IMR-90 (cell line): Measurements from ENCODE around the gene RALGPS1.

Experiments used
- CEBPB ChIP-seq: IDR thresholded peaks from 2 replicates; pipeline ENCODE4 v1.6.1; 2012; ENCODE audit warnings: low read depth, low read length, improper control_type of control experiment
- CHD1 ChIP-seq: IDR thresholded peaks from 2 replicates; pipeline ENCODE4 v1.6.1; 2012; ENCODE audit warnings: low read depth, low read length, improper control_type of control experiment
- MAFK ChIP-seq: IDR thresholded peaks from 2 replicates; pipeline ENCODE4 v1.6.1; 2012; ENCODE audit warnings: low read depth, low read length, improper control_type of control experiment
- MAZ ChIP-seq: IDR thresholded peaks from 2 replicates; pipeline ENCODE4 v1.6.1; 2012; ENCODE audit warnings: low read depth, mild to moderate bottlenecking, low read length, improper control_type of control experiment, moderate library complexity, borderline replicate concordance
- MXI1 ChIP-seq: IDR thresholded peaks from 2 replicates; pipeline ENCODE4 v1.6.1; 2012; ENCODE audit warnings: low read depth, mild to moderate bottlenecking, low read length, moderate library complexity, borderline replicate concordance
- POLR2A ChIP-seq: IDR thresholded peaks from 2 replicates; pipeline ENCODE4 v1.6.1; 2012; ENCODE audit warnings: mild to moderate bottlenecking, low read depth, low read length
- RAD21 ChIP-seq: IDR thresholded peaks from 2 replicates; pipeline ENCODE4 v1.6.1; 2012; ENCODE audit warnings: low read length, improper control_type of control experiment
- SMC3 ChIP-seq: fragments of 150-350 bp; IDR thresholded peaks from 2 replicates; pipeline ENCODE4 v1.6.1; 2016; ENCODE audit warnings: low read depth, mild to moderate bottlenecking, antibody characterized with exemption, low read length, moderate library complexity
- TF ChIP-seq, protein P1 (sequence below): conservative IDR thresholded peaks from 2 replicates; pipeline ENCODE4 v1.5.1; 2012; ENCODE audit warnings: mild to moderate bottlenecking, low read depth, low read length, improper control_type of control experiment

DNA sequence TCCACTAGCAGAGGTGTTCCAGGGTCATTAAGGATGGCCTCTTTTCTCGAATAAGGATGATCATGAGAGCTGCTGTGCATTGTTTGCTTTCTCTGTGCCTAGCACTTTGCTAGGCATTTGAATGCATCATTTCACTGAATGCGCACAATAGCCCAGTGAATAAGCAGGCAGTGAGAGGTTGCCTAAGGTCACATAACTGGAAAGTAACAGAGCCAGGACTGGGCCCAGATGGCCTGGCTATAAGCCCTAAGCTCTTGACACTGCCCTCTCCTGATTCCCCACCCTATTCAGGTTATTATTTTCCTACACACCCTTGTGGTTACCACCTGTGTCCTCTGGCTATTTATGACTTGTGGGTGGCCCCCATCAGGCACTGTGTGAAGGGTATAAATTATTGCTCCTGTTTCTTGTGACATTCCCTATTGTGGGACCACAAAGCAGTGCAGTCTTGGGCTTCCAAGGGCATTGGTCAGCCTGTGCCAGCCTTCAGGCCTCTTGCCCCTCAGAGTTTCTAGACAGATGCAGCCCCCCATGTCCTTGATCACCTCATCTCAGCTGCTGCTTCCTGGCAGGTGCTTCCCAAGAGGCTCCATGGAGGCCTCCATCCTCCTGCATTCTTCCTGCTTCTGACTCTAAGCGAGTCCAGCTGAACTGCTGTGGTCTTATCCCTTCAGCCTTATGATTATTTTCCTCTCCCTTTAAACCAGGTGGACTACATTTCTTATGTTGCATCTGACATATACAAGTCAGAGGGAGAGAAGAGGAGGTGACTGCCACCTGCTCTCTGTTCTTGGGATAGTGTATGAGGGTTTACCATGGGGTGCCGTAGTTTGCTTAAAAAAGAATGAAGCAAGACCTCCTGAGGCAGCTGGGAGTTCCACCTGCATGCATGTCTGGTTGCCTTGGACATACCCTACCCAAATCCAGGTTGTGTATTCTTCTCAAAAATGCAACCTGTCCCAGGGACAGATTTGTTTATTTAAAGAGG is 160.3 kb downstream of the RALGPS1 start:
- TF ChIP-seq CEBPB (no peak), POLR2A (no peak), MAFK (no peak), RAD21 (no peak), MAZ (no peak), SMC3 (no peak), CHD1 (no peak), MXI1 (no peak)
- TF ChIP-seq, protein P1, sequence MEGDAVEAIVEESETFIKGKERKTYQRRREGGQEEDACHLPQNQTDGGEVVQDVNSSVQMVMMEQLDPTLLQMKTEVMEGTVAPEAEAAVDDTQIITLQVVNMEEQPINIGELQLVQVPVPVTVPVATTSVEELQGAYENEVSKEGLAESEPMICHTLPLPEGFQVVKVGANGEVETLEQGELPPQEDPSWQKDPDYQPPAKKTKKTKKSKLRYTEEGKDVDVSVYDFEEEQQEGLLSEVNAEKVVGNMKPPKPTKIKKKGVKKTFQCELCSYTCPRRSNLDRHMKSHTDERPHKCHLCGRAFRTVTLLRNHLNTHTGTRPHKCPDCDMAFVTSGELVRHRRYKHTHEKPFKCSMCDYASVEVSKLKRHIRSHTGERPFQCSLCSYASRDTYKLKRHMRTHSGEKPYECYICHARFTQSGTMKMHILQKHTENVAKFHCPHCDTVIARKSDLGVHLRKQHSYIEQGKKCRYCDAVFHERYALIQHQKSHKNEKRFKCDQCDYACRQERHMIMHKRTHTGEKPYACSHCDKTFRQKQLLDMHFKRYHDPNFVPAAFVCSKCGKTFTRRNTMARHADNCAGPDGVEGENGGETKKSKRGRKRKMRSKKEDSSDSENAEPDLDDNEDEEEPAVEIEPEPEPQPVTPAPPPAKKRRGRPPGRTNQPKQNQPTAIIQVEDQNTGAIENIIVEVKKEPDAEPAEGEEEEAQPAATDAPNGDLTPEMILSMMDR: no peak
